ENCODE measurements around the gene ATP8A2.

GRCh38 chr13:25847145-25847544, 475.4 kb downstream of the ATP8A2 start:
- TF ChIP-seq POLR2AphosphoS5 (IDR thresholded peaks at IDR 0.05; ENCODE audit: low read depth, low read length): no peak
- no peak for TF ChIP-seq TAF1 (IDR thresholded peaks at IDR 0.05; ENCODE audit: borderline replicate concordance, insufficient read depth, low read length)
- no peak for TF ChIP-seq REST (IDR thresholded peaks at IDR 0.05; ENCODE audit: insufficient read depth in 1 of 2, low read depth in 2 of 2, low read length in 2 of 2)
- TF ChIP-seq FOXP2 (optimal IDR thresholded peaks at IDR 0.05; ENCODE audit: borderline replicate concordance, extremely low read depth, extremely low read length, insufficient read depth): no peak
- TF ChIP-seq SIN3A (IDR thresholded peaks at IDR 0.05; ENCODE audit: borderline replicate concordance, insufficient read depth, low read length): no peak

Data from PFSK-1 (cell line).